Measurements from ENCODE around the gene WHRN. TPM values are rescaled to one million over a fixed set of nuclear protein-coding genes. Genes with fewer than 3 reads are reported as not detected.

The WHRN gene
- total RNA-seq, 6 donors from 2014 or later: 2.5 to 17.8 (median 5.6) TPM

- TF ChIP-seq POLR2AphosphoS5 (IDR thresholded peaks at IDR 0.05): no peak
- no peak for TF ChIP-seq POLR2A (IDR thresholded peaks at IDR 0.05)
- TF ChIP-seq, protein P1, sequence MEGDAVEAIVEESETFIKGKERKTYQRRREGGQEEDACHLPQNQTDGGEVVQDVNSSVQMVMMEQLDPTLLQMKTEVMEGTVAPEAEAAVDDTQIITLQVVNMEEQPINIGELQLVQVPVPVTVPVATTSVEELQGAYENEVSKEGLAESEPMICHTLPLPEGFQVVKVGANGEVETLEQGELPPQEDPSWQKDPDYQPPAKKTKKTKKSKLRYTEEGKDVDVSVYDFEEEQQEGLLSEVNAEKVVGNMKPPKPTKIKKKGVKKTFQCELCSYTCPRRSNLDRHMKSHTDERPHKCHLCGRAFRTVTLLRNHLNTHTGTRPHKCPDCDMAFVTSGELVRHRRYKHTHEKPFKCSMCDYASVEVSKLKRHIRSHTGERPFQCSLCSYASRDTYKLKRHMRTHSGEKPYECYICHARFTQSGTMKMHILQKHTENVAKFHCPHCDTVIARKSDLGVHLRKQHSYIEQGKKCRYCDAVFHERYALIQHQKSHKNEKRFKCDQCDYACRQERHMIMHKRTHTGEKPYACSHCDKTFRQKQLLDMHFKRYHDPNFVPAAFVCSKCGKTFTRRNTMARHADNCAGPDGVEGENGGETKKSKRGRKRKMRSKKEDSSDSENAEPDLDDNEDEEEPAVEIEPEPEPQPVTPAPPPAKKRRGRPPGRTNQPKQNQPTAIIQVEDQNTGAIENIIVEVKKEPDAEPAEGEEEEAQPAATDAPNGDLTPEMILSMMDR (IDR thresholded peaks at IDR 0.05): no peak
- Histone ChIP-seq H3K36me3 (no peaks in the 10 kb centered on the region), H3K27ac (no peak overlapping the region), H3K27me3 (no peaks in the 10 kb centered on the region), H3K4me1 (no peaks in the 10 kb centered on the region), H3K4me3 (no peak overlapping the region), H3K9me3 (no peaks in the 10 kb centered on the region)
- 72 to 74% methylated on average over 5 of the region's 5 CpGs for WGBS, 2 donors
- ATAC-seq (ENCODE audit: low FRiP score in 2 of 2) (no peak), DNase-seq (no peak)
Measured at GRCh38 chr9:114462791-114463190, 42.5 kb downstream of the WHRN start.

DNA sequence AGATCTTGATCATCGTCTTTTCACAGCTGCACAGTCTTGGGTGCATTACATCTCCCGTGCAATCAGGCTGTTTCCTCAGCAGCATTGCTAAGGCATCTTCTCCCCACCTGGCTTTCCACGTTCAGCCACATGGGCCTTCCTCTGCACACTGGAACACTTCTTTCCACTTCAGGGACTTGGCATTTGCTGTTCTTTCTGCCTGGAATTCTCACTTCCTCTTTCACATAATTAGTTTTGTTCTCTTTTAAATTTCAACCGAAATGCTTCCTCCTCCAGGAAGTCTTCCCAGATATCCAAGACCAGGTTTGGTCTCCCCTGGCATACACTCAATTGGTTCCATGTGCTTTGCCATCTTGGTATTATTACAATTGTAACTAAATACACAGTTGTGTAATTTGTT is 43.8 kb downstream of the WHRN start:
- ATAC-seq (ENCODE audit: low FRiP score in 2 of 2): no peak
- Histone ChIP-seq H3K27ac (no peak overlapping the region), H3K4me1 (no peaks in the 10 kb centered on the region), H3K9me3 (no peaks in the 10 kb centered on the region), H3K36me3 (no peaks in the 10 kb centered on the region), H3K4me3 (no peak overlapping the region), H3K27me3 (no peaks in the 10 kb centered on the region)
- DNase-seq: no peak
- WGBS, 2 donors: 62 to 74% methylated on average over 4 of the region's 4 CpGs
- TF ChIP-seq, protein P1 (IDR thresholded peaks at IDR 0.05): no peak
- TF ChIP-seq EP300 (IDR thresholded peaks at IDR 0.05) (no peak), POLR2A (IDR thresholded peaks at IDR 0.05) (no peak), POLR2AphosphoS5 (IDR thresholded peaks at IDR 0.05) (no peak)

DNA sequence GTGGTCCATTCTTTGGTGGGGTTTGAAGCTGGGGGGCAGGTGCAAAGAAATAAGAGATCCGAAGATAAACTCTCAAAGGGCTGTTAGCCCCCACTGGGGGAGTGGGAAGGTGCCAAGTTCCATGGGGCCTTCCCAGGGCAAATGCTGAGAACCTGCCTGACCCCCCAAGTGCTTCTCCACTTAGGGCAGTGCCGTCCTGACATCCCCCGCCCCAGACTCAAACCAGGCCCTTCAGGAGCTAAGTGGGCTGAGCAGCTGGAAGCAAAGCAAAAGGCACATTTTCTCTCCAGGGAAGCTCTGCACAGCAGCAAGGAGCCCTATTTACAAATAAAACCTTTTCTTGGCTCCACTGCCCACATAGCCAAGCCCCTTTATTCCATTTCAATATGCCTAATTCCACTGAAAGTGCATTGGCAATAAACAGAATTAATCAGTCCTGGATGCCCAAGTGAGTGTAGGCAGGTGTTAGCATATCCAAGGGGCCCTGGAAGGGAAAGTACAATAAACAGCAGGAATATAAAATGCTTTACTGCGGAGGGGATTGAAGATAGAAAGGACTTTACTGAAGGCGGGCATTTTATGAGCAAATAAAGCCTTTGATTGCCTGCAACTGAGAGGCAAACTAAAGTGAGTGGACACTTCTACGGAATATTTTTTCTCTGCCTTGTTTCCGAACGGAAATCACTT is 44.6 kb downstream of the WHRN start:
- Histone ChIP-seq H3K9me3 (no peaks in the 10 kb centered on the region), H3K27ac (no peak overlapping the region), H3K4me1 (no peaks in the 10 kb centered on the region), H3K36me3 (no peaks in the 10 kb centered on the region), H3K4me3 (no peak overlapping the region), H3K27me3 (no peaks in the 10 kb centered on the region)
- no peak for ATAC-seq (ENCODE audit: low FRiP score in 2 of 2)
- TF ChIP-seq, protein P1 (IDR thresholded peaks at IDR 0.05): no peak
- TF ChIP-seq POLR2A (IDR thresholded peaks at IDR 0.05) (no peak), EP300 (IDR thresholded peaks at IDR 0.05) (no peak), POLR2AphosphoS5 (IDR thresholded peaks at IDR 0.05) (no peak)
- WGBS, 2 donors: 51 to 59% methylated on average over 8 of the region's 8 CpGs
- no peak for DNase-seq

GRCh38 chr9:114459464-114459863 is 45.8 kb downstream of the WHRN start:
- Histone ChIP-seq H3K4me3 (no peak overlapping the region), H3K27me3 (no peaks in the 10 kb centered on the region), H3K4me1 (no peaks in the 10 kb centered on the region), H3K27ac (no peak overlapping the region), H3K36me3 (no peaks in the 10 kb centered on the region), H3K9me3 (no peaks in the 10 kb centered on the region)
- WGBS, 2 donors: 67 to 74% methylated on average over 4 to 5 of the region's 5 CpGs
- no peak for TF ChIP-seq EP300 (IDR thresholded peaks at IDR 0.05)
- TF ChIP-seq POLR2AphosphoS5 (IDR thresholded peaks at IDR 0.05): no peak
- TF ChIP-seq POLR2A (IDR thresholded peaks at IDR 0.05): no peak
- TF ChIP-seq, protein P1 (IDR thresholded peaks at IDR 0.05): no peak
- ATAC-seq (ENCODE audit: low FRiP score in 2 of 2) (no peak), DNase-seq (no peak)

GRCh38 chr9:114456929-114457328 is 48.3 kb downstream of the WHRN start:
- H3K27ac ChIP-seq: no peak overlapping the region
- 70 to 76% methylated on average over 1 of the region's 1 CpG for WGBS, 2 donors
- ATAC-seq (ENCODE audit: low FRiP score in 2 of 2) (no peak), DNase-seq (no peak)
- no peaks in the 10 kb centered on the region for H3K27me3 ChIP-seq
- peaks cover 0 to 3% (median 0%) of the 10 kb centered on the region in 4 donors for H3K4me1 ChIP-seq
- TF ChIP-seq, protein P1 (IDR thresholded peaks at IDR 0.05): no peak
- TF ChIP-seq POLR2AphosphoS5 (IDR thresholded peaks at IDR 0.05): no peak
- no peak for TF ChIP-seq POLR2A (IDR thresholded peaks at IDR 0.05)
- TF ChIP-seq EP300 (IDR thresholded peaks at IDR 0.05): no peak
- no peaks in the 10 kb centered on the region for H3K9me3 ChIP-seq
- no peak overlapping the region for H3K4me3 ChIP-seq
- no peaks in the 10 kb centered on the region for H3K36me3 ChIP-seq
